AG04450 (cell line): ENCODE measurements around the gene COL6A2. TPM values are rescaled to one million over a fixed set of nuclear protein-coding genes. Genes with fewer than 3 reads are reported as not detected.

Experiments used
- CTCF ChIA-PET: fragments of 300-600, 350-600 bp; formaldehyde crosslinking; extraction: SDS; loops from one replicate; lab custom pipeline; 2022; ENCODE audit warnings: antibody characterized with exemption, inconsistent platforms; lab: Charles Lee
- POLR2A ChIA-PET: fragments of 350-600 bp; formaldehyde crosslinking; extraction: SDS; loops from one replicate; lab custom pipeline; 2021; ENCODE audit warnings: antibody characterized with exemption, inconsistent platforms; lab: Yijun Ruan, JAX
- DNase-seq: peaks from one replicate; pipeline ENCODE4 v3.0.0-alpha.2; 2011; ENCODE audit warnings: low read depth, low spot score
- H3K27ac ChIP-seq: one replicate; pipeline ENCODE4 v1.5.1; 2012; ENCODE audit warnings: low read depth, low read length, control low read depth
- H3K27me3 ChIP-seq: one replicate; pipeline ENCODE4 v1.6.0; 2012; ENCODE audit warnings: low read length; ENCODE audit not compliant: control insufficient read depth, insufficient read depth
- H3K4me3 ChIP-seq: 2 replicates; pipeline ENCODE4 v1.5.1; 2011; ENCODE audit warnings: mild to moderate bottlenecking, low read depth, low read length, control low read depth
- H3K9me3 ChIP-seq: 2 replicates; pipeline ENCODE4 v1.5.1; 2012; ENCODE audit warnings: low read length; ENCODE audit not compliant: control insufficient read depth, insufficient read depth
- polyA plus RNA-seq: library from polyadenylated mRNA; depleted of rRNA; stranded (reverse); fragments of >200 nt; gene quantifications from 2 replicates; pipeline ENCODE4 v1.2.3, GENCODE V29; 2011
- TF ChIP-seq, protein P1 (sequence below): IDR thresholded peaks from 2 replicates; pipeline ENCODE4 v1.5.1; 2011; ENCODE audit warnings: low read depth, low read length, control low read depth, inconsistent platforms

COL6A2 gene
- polyA plus RNA-seq, 1 experiment, result 454 TPM

DNA sequence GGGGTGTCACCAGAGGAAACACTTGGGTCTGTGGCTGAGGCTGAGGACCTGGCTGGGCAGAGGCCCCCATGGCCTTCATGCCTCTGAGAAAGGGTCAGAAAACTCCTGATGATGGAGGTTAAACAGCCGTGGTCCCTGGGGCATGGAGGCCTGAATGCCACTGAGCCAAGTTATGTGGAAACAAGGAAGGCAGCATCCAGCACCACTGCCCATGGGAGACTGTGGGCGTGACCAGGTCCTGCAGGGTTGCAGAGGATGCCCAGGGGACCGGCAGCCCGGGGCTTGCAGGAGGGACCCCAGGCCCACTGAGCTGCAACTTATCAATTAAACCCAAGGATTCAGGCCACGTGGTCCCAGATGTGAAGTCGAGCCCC, 18.9 kb upstream of the COL6A2 start:
- DNase-seq, result no peak
- Histone ChIP-seq H3K9me3 (peaks cover 22% of the 10 kb centered on the region; the same call in 1 of the 2 replicates), H3K4me3 (no peak overlapping the region), H3K27me3 (no peaks in the 10 kb centered on the region), H3K27ac (peak overlapping the region; percentile 78)
- ChIA-PET CTCF (no interaction called here), POLR2A (interaction anchor here (0.5 to 1.5 kb wide), 6 partner anchors 14 to 1027 kb away, joined by 3 to 6 read pairs (median 4); no protein-coding TSS in a partner anchor)
- TF ChIP-seq, protein P1, sequence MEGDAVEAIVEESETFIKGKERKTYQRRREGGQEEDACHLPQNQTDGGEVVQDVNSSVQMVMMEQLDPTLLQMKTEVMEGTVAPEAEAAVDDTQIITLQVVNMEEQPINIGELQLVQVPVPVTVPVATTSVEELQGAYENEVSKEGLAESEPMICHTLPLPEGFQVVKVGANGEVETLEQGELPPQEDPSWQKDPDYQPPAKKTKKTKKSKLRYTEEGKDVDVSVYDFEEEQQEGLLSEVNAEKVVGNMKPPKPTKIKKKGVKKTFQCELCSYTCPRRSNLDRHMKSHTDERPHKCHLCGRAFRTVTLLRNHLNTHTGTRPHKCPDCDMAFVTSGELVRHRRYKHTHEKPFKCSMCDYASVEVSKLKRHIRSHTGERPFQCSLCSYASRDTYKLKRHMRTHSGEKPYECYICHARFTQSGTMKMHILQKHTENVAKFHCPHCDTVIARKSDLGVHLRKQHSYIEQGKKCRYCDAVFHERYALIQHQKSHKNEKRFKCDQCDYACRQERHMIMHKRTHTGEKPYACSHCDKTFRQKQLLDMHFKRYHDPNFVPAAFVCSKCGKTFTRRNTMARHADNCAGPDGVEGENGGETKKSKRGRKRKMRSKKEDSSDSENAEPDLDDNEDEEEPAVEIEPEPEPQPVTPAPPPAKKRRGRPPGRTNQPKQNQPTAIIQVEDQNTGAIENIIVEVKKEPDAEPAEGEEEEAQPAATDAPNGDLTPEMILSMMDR, result no peak

DNA sequence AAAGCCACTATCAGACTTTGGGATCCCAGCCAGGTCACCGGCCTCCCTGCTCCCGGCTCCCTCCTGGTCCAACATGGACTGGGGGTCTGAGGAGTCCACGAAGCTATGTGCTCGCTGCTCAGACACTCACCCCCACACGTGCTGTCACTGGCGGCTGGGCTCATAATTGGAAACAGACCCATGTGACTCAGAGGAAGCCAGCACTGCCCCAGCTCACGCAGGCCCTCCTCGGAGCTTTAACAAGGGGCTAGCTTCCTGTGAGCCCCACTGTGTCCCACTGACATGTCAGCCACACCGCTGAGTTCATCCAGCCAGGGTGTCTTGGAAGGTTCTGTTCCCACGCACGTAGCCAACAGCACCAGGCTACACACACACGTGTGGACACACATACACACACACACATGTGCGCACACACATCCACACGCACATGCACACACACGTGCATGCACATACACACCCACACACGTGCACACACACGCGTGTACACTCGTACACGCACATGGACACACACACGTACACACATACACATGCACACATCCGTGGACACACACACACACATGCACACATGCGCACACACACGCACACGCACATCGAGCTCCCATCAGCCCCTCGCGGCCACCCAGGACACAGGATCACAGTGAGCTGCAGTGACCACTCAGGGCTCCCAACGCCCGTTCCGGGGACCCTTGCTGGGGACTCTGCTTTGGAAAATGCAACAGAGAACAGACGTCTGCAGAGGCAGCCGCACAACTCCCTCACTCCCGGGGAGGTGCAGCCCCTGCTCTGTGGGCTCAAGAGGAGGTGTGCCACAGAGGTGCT, 18.4 kb upstream of the COL6A2 start:
- H3K4me3 ChIP-seq, result no peak overlapping the region
- TF ChIP-seq, protein P1, result no peak
- H3K27ac ChIP-seq, result peak overlapping the region; percentile 78
- ChIA-PET CTCF (no interaction called here), POLR2A (interaction anchor here (0.5 to 1.5 kb wide), 6 partner anchors 13 to 1027 kb away, joined by 3 to 6 read pairs (median 4); no protein-coding TSS in a partner anchor)
- no peaks in the 10 kb centered on the region for H3K27me3 ChIP-seq
- H3K9me3 ChIP-seq, result peaks cover 27% of the 10 kb centered on the region; the same call in 1 of the 2 replicates
- peak; percentile 80 for DNase-seq

DNA sequence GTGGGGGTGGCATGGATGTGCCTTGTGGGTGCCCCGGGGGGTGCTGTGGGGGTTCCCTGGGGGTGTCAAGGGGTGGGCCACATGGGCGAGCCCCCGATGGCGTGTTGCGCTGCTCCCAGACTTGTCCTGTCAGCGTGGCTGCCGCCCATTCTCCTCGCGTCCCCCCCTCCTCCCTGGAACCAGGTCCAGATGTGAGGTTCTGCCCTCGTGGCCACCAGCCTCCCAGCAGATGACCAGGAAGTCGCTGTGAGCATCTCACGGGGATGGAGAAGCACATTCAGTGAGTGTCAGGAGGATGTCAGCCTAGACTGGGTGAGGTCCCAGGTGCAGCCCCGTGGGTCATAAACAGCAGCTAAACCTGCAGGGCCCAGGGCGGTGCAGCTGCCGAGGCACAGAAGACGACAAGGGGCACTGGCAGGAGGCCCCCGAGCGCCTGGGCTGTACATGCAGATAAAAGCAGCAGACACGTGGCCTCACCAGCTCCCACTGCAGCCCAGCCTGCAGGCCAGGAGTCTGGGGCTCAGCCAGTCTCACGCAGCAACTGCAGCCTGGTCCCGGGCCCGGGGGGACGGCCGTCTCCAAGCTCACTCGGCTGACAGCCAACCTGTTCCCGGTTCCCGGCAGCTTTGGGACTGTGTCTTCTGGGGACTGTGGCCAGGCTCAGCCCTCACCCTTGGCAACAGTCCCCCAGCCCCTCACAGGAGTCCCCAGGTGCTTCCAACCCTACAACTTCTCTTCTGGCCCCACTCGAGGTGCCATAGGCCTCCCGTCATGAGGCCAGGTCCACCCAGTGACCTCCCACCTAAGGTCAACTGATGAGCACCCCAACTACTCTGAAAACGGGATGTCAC, 17.5 kb upstream of the COL6A2 start:
- no peak overlapping the region for H3K27ac ChIP-seq
- H3K9me3 ChIP-seq, result peaks cover 34% of the 10 kb centered on the region
- ChIA-PET POLR2A (interaction anchor here (0.5 kb wide), 1 partner anchor 19 kb away, joined by 3 read pairs; no protein-coding TSS in a partner anchor), CTCF (no interaction called here)
- TF ChIP-seq, protein P1, result no peak
- DNase-seq, result no peak
- no peak overlapping the region for H3K4me3 ChIP-seq
- H3K27me3 ChIP-seq, result no peaks in the 10 kb centered on the region

DNA sequence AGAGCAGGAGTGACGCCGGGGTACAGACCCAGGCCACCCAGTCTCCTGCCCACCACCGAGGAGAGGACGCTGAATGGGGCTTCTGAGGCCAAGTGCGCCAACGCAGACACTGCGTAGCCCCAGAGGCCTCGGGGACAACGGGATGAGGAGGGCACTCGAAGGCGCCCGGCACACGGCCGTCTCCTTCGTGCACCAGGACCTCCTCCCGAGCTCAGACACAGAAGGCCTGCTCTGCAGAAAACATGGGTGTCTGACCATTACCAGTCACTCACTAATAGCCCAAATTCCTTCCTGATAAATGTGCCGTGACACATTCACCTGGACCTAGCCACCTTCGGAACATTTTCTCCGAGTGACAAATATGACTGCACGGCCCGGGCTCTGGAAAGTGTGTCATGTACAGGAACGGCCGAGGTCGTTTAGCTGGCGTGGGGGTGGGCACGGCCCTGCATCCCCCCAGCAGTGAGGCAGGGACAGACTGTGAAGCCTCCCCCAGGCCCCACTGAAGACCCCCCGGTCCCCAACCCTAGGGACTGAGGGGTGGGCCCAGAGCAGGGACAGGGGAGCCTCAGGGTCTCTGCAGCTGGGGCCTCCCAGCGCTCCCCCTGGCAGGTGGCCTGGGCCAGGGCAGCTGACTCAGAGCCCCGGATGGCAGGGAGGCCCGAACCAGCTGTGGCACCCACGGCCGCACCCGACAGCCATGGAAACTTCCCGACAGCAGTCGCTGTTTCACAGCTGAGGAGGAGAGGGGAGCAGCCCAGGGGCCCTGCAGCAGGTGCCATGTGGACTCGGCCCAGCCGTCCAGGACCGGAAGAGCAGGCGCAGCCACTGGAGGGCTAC, 16.7 kb upstream of the COL6A2 start:
- Histone ChIP-seq H3K27me3 (no peaks in the 10 kb centered on the region), H3K4me3 (no peak overlapping the region), H3K9me3 (peaks cover 39% of the 10 kb centered on the region), H3K27ac (no peak overlapping the region)
- ChIA-PET CTCF (no interaction called here), POLR2A (interaction anchor here (0.5 to 0.6 kb wide), 3 partner anchors 11 to 103 kb away, joined by 3 to 4 read pairs (median 4); no protein-coding TSS in a partner anchor)
- DNase-seq, result no peak
- TF ChIP-seq, protein P1, result 0 out of 2 replicates have a peak, but pooled peaks have one; percentile 4
